ENCODE data around the gene ZBTB3. TPM values are rescaled to one million over a fixed set of nuclear protein-coding genes. Genes with fewer than 3 reads are reported as not detected.
A peak's percentile ranks its signal among the peaks of the same experiment; 100 is the strongest.

The ZBTB3 gene
- total and polyA plus RNA-seq, 2 experiments from 2014 or later: 4.0 to 11.0 TPM

DNA sequence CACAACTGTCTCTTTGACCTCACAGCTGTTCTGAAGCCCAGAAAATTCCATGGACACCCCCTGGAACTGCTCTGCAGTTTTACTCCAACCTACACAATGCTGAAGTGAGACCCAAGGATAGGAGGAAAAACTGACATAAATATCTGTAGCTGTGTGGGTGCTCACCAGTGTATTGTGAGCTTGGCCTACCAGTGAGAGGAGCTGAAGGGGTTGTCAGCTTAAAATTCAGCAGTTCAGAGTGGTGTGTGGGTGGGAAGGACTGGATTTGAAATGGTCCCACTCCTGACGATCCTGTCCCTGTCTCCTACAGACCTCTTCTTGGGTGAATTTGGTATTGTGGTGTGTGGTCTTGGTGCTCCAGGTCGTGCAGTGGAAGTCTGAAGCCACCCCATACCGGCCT lies 35.6 kb upstream of the ZBTB3 start:
- Histone ChIP-seq H3K27me3 (no peaks in the 10 kb centered on the region), H3K9me2 (replicated peaks; ENCODE audit: insufficient read depth) (no peaks in the 10 kb centered on the region), H3K4me3 (no peak overlapping the region), H3K27ac (no peak overlapping the region), H2AFZ (no peak overlapping the region), H3K4me2 (no peak overlapping the region), H3K79me2 (peaks cover 55% of the 10 kb centered on the region), H3K36me3 (replicated peaks; ENCODE audit: insufficient read depth, low read depth) (no peaks in the 10 kb centered on the region), H3K9me3 (ENCODE audit: low read depth) (no peaks in the 10 kb centered on the region), H4K20me1 (ENCODE audit: insufficient read depth, poor library complexity, severe bottlenecking) (no peaks in the 10 kb centered on the region), H3K4me1 (ENCODE audit: insufficient read depth) (peaks cover 40% of the 10 kb centered on the region)
- 100% methylated on average over 2 of the region's 3 CpGs for WGBS (ENCODE audit: low lambda C conversion rate, missing lambda C conversion rate)
- no peak for TF ChIP-seq EZH2 (IDR thresholded peaks at IDR 0.05; ENCODE audit: borderline replicate concordance)
- TF ChIP-seq, protein P1, sequence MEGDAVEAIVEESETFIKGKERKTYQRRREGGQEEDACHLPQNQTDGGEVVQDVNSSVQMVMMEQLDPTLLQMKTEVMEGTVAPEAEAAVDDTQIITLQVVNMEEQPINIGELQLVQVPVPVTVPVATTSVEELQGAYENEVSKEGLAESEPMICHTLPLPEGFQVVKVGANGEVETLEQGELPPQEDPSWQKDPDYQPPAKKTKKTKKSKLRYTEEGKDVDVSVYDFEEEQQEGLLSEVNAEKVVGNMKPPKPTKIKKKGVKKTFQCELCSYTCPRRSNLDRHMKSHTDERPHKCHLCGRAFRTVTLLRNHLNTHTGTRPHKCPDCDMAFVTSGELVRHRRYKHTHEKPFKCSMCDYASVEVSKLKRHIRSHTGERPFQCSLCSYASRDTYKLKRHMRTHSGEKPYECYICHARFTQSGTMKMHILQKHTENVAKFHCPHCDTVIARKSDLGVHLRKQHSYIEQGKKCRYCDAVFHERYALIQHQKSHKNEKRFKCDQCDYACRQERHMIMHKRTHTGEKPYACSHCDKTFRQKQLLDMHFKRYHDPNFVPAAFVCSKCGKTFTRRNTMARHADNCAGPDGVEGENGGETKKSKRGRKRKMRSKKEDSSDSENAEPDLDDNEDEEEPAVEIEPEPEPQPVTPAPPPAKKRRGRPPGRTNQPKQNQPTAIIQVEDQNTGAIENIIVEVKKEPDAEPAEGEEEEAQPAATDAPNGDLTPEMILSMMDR (IDR thresholded peaks at IDR 0.05; ENCODE audit: poor library complexity): no peak
- TF ChIP-seq EZH2phosphoT487 (IDR thresholded peaks at IDR 0.05; ENCODE audit: low read depth, severe bottlenecking, unreplicated experiment): no peak
- no peak for DNase-seq (ENCODE audit: low spot score)

DNA sequence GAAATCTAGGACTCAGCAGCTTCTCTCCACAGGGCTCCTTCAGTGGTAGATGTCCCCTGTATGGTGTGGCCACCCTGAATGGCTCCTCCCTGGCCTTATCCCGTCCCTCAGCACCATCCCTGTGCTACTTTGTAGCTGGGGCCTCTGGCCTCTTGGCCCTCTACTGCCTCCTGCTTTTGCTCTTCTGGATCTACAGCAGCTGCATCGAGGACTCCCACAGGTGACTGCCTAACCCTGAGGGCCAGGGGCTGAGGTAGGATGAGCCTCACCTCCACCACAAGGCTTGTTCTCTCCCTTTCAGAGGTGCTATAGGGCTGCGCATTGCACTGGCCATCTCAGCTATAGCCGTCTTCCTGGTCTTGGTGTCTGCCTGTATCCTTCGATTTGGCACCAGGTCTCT lies 35.0 kb upstream of the ZBTB3 start:
- peaks cover 40% of the 10 kb centered on the region for H3K4me1 ChIP-seq (ENCODE audit: insufficient read depth)

DNA sequence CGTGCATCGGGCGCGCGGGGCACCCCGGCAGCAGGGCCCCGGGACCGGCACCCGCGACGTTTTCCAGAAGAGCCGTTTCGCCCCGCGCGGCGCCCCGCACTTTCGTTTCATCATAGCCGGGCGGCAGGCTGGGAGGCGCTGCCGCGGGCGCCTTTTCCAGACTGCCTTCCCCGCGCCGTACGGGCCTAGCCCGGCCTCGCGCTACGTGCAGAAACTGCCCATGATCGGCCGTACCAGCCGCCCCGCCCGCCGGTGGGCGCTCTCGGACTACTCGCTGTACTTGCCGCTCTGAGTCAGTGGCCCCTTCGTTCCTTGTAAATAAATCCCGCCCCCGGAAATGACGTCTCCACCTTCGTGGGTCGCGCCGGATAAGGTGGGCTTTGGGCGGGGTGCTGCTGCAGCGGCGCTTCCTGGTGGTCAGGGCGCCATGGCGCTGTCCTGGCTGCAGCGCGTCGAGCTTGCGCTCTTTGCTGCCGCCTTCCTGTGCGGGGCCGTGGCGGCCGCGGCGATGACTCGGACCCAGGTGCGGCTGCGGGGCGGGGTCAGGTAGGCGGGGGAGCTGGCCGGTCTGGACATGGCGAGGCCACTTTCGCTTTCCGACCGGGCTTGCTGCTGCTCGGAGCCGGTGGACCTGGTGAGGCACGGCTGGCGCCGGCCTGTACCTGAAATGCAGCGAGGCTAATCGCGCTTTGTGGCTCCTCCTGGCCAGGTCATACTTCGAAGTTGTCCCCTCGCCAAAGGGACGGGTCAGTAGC lies 33.2 kb upstream of the ZBTB3 start, which contains the start of gene TMEM179B:
TMEM179B (plus strand) TSS at position 398 of the 755 bp plus-strand sequence; CDS start at position 428, 30 bp downstream.
- TF ChIP-seq EZH2 (IDR thresholded peaks at IDR 0.05; ENCODE audit: borderline replicate concordance) (no peak), EZH2phosphoT487 (IDR thresholded peaks at IDR 0.05; ENCODE audit: low read depth, severe bottlenecking, unreplicated experiment) (no peak)
- TF ChIP-seq, protein P1 (IDR thresholded peaks at IDR 0.05; ENCODE audit: poor library complexity): peak; percentile 63
- WGBS (ENCODE audit: low lambda C conversion rate, missing lambda C conversion rate): under 1% methylated on average over 87 of the region's 88 CpGs
- Histone ChIP-seq H3K9me3 (ENCODE audit: low read depth) (no peaks in the 10 kb centered on the region), H3K27ac (peak within 1 kb of the TSS; percentile 93), H3K9me2 (replicated peaks; ENCODE audit: insufficient read depth) (no peaks in the 10 kb centered on the region), H3K4me1 (ENCODE audit: insufficient read depth) (peaks cover 29% of the 10 kb centered on the region), H2AFZ (peak within 1 kb of the TSS; percentile 62), H3K79me2 (peaks cover 58% of the 10 kb centered on the region), H3K4me3 (peak within 1 kb of the TSS; percentile 76), H3K27me3 (no peaks in the 10 kb centered on the region), H3K4me2 (peak within 1 kb of the TSS; percentile 91), H4K20me1 (ENCODE audit: insufficient read depth, poor library complexity, severe bottlenecking) (no peaks in the 10 kb centered on the region), H3K36me3 (replicated peaks; ENCODE audit: insufficient read depth, low read depth) (no peaks in the 10 kb centered on the region)
- DNase-seq (ENCODE audit: low spot score): peak; percentile 100

More for the DNA sequence above, 35.0 kb upstream of the ZBTB3 start:
- TF ChIP-seq, protein P1 (IDR thresholded peaks at IDR 0.05; ENCODE audit: poor library complexity): no peak
- no peak for TF ChIP-seq EZH2 (IDR thresholded peaks at IDR 0.05; ENCODE audit: borderline replicate concordance)
- no peak for TF ChIP-seq EZH2phosphoT487 (IDR thresholded peaks at IDR 0.05; ENCODE audit: low read depth, severe bottlenecking, unreplicated experiment)
- Histone ChIP-seq H4K20me1 (ENCODE audit: insufficient read depth, poor library complexity, severe bottlenecking) (no peaks in the 10 kb centered on the region), H3K27me3 (no peaks in the 10 kb centered on the region), H3K4me2 (peak overlapping the region; percentile 91), H3K36me3 (replicated peaks; ENCODE audit: insufficient read depth, low read depth) (no peaks in the 10 kb centered on the region), H3K4me3 (no peak overlapping the region), H3K79me2 (peaks cover 58% of the 10 kb centered on the region), H3K9me3 (ENCODE audit: low read depth) (no peaks in the 10 kb centered on the region), H2AFZ (no peak overlapping the region), H3K9me2 (replicated peaks; ENCODE audit: insufficient read depth) (no peaks in the 10 kb centered on the region), H3K27ac (no peak overlapping the region)
- no peak for DNase-seq (ENCODE audit: low spot score)
- WGBS (ENCODE audit: low lambda C conversion rate, missing lambda C conversion rate): 86% methylated on average over 5 of the region's 5 CpGs

Measured in hepatocyte (in vitro differentiated cells).